HepG2 (cell line): ENCODE results near the gene TMEM14C. TPM values are rescaled to one million over a fixed set of nuclear protein-coding genes. Genes with fewer than 3 reads are reported as not detected.
A peak's percentile ranks its signal among the peaks of the same experiment; 100 is the strongest.

ENCODE experiments used
- ATF4 ChIP-seq, 2 experiments: fragments of 450-650 bp in 1 of 2; sonication (generic) in 1 of 2; formaldehyde crosslinking; IDR thresholded peaks; 2 replicates each; pipeline versions ENCODE4 v1.5.0 to v1.8.0; 2020 to 2022; ENCODE audit warnings: mild to moderate bottlenecking in 1 of 2, missing genetic modification reagents in 1 of 2
- CCDC6 ChIP-seq: sonication (generic); formaldehyde crosslinking; IDR thresholded peaks from 2 replicates; pipeline ENCODE4 v1.8.1; 2022; ENCODE audit warnings: mild to moderate bottlenecking, missing genetic modification reagents, moderate library complexity
- DZIP1 ChIP-seq: sonication (generic); formaldehyde crosslinking; IDR thresholded peaks from 2 replicates; pipeline ENCODE4 v1.5.0; 2020; ENCODE audit warnings: mild to moderate bottlenecking, missing genetic modification reagents
- HCFC1 ChIP-seq: fragments of 150-350 bp; IDR thresholded peaks from 2 replicates; pipeline ENCODE4 v1.6.1; 2014; ENCODE audit warnings: low read depth, low read length
- HMGXB3 ChIP-seq: sonication (generic); formaldehyde crosslinking; IDR thresholded peaks from 2 replicates; pipeline ENCODE4 v1.4.0; 2020; ENCODE audit warnings: missing genetic modification reagents, borderline replicate concordance
- PAF1 ChIP-seq: IDR thresholded peaks from 2 replicates; pipeline ENCODE4 v1.6.1; 2016; ENCODE audit warnings: missing genetic modification reagents, missing compliant biosample characterization
- RBFOX2 ChIP-seq: fragments of 200-400 bp; formaldehyde crosslinking; IDR thresholded peaks from 2 replicates; pipeline ENCODE4 v1.6.1; 2017; ENCODE audit warnings: low read depth, mild to moderate bottlenecking, low read length
- RXRA ChIP-seq: sonication (generic); formaldehyde crosslinking; IDR thresholded peaks from 2 replicates; pipeline ENCODE4 v1.5.1; 2020; ENCODE audit warnings: missing genetic modification reagents
- SRF ChIP-seq: IDR thresholded peaks from 2 replicates; pipeline ENCODE4 v1.6.1; 2011; ENCODE audit warnings: mild to moderate bottlenecking, low read depth, low read length, moderate library complexity
- ZFP91 ChIP-seq: sonication (generic); formaldehyde crosslinking; IDR thresholded peaks from 2 replicates; pipeline ENCODE4 v1.9.0; 2022; ENCODE audit warnings: missing genetic modification reagents, mild to moderate bottlenecking, borderline replicate concordance
- ZKSCAN5 ChIP-seq: sonication (generic); formaldehyde crosslinking; IDR thresholded peaks from 2 replicates; pipeline ENCODE4 v1.5.1; 2020; ENCODE audit warnings: mild to moderate bottlenecking, missing genetic modification reagents
- ZNF280D ChIP-seq: sonication (generic); formaldehyde crosslinking; IDR thresholded peaks from 2 replicates; pipeline ENCODE4 v1.5.1; 2020; ENCODE audit warnings: mild to moderate bottlenecking, missing genetic modification reagents
- ZNF607 ChIP-seq: sonication (generic); formaldehyde crosslinking; IDR thresholded peaks from 2 replicates; pipeline ENCODE4 v1.5.1; 2020; ENCODE audit warnings: missing genetic modification reagents, mild to moderate bottlenecking, borderline replicate concordance
- ZNF615 ChIP-seq: sonication (generic); formaldehyde crosslinking; IDR thresholded peaks from 2 replicates; pipeline ENCODE4 v1.5.0; 2020; ENCODE audit warnings: mild to moderate bottlenecking, missing genetic modification reagents, borderline replicate concordance
- polyA plus RNA-seq, 8 experiments: library from polyadenylated mRNA; depleted of rRNA in 3 of 8; stranded (reverse) in 7 of 8; unstranded in 1 of 8; fragments of >200 nt; fragmentation: Illumina TruSeq in 4 of 8; extraction: Trizol in 4 of 8; gene quantifications; 2 replicates each; pipeline versions ENCODE4 v1.2.1 to v1.2.3, GENCODE V29; 2011 to 2016; ENCODE audit warnings: low read depth in 4 of 8, missing spikeins in 1 of 8, mixed read lengths in 1 of 8; ENCODE audit not compliant: insufficient read depth in 1 of 8
- total RNA-seq, 5 experiments: library from RNA; depleted of rRNA; stranded (reverse); fragments of >200 nt; fragmentation: Illumina TruSeq; extraction: Trizol; gene quantifications; 2 replicates each; pipeline ENCODE4 v1.2.3, GENCODE V29; 2016; ENCODE audit warnings: low read depth in 1 of 5

The TMEM14C gene
- total and polyA plus RNA-seq, 2 of the 13 experiments (the other 11 are each of a cell fraction or from before 2014, with no cell fraction given): 184 TPM

GRCh38 chr6:10694302-10695085, 28.4 kb upstream of the TMEM14C start, which contains the start of the genes C6orf52 and PAK1IP1 (continued):
- TF ChIP-seq HMGXB3 (CRISPR knock-in tag) (no peak; the same call in 1 of the 2 replicates), ZNF607 (CRISPR knock-in tag) (peak; percentile 70; the same call in 1 of the 2 replicates), ZKSCAN5 (CRISPR knock-in tag) (peak; percentile 90), RBFOX2 (peak; percentile 84), ZFP91 (CRISPR knock-in tag) (peak; percentile 74; the same call in 1 of the 2 replicates), HCFC1 (peak; percentile 74; the same call in 1 of the 2 replicates), SRF (peak; percentile 74), DZIP1 (CRISPR knock-in tag) (no peak; the same call in 1 of the 2 replicates), RXRA (peak; percentile 70), ATF4 (CRISPR knock-in tag; IDR thresholded peaks at IDR 0.05) (no peak; a peak in 1 of 4 replicates), CCDC6 (CRISPR knock-in tag) (peak; percentile 23; the same call in 1 of the 2 replicates), ZNF615 (peak; percentile 90), ZNF280D (no peak; the same call in 1 of the 2 replicates), PAF1 (CRISPR knock-in tag) (no peak)
